HEK293 (cell line): Measurements from ENCODE around the gene HMGCLL1.

Experiments
- CTCF ChIA-PET: fragments of 350-600 bp; formaldehyde crosslinking; extraction: SDS; loops from one replicate; lab custom pipeline; 2021; ENCODE audit warnings: antibody characterized with exemption; lab: Yijun Ruan, JAX
- POLR2A ChIA-PET: fragments of 300-600 bp; formaldehyde crosslinking; extraction: SDS; loops from one replicate; lab custom pipeline; 2020; ENCODE audit warnings: antibody characterized with exemption, inconsistent platforms; lab: Yijun Ruan, JAX
- H3K27ac ChIP-seq: fragments of 200-500 bp; sonication (Bioruptor generic); 2 replicates; pipeline ENCODE4 v1.5.1; 2014; ENCODE audit warnings: low read depth, low read length, control low read depth, inconsistent platforms; ENCODE audit errors: extremely low read depth
- H3K36me3 ChIP-seq, 2 experiments: fragments of 200-500 bp in 1 of 2; sonication (Bioruptor generic) in 1 of 2; 1 replicate in 1 of 2; 2 replicates in 1 of 2; pipeline ENCODE4 v1.5.1; 2014 to 2017; ENCODE audit warnings: inconsistent platforms in 2 of 2, low read length in 2 of 2; ENCODE audit not compliant: control insufficient read depth in 2 of 2, insufficient read depth in 1 of 2
- H3K4me1 ChIP-seq: fragments of 200-500 bp; sonication (Bioruptor generic); 2 replicates; pipeline ENCODE4 v1.5.1; 2014; ENCODE audit warnings: mild to moderate bottlenecking, low read length, inconsistent platforms; ENCODE audit not compliant: control insufficient read depth, insufficient read depth
- H3K4me3 ChIP-seq: 2 replicates; pipeline ENCODE4 v1.5.1; 2011; ENCODE audit warnings: low read depth, mild to moderate bottlenecking, control low read depth, low read length, moderate library complexity
- H3K9me3 ChIP-seq: fragments of 200-500 bp; sonication (Bioruptor generic); 2 replicates; pipeline ENCODE4 v1.5.1; 2014; ENCODE audit warnings: low read depth, low read length, inconsistent platforms; ENCODE audit not compliant: control insufficient read depth, insufficient read depth
- BCL11A ChIP-seq: fragments of 450-650 bp; formaldehyde crosslinking; IDR thresholded peaks from 2 replicates; pipeline ENCODE4 v1.5.1; 2016; ENCODE audit warnings: low read depth, missing biosample characterization, missing genetic modification characterization
- KLF16 ChIP-seq: fragments of 450-650 bp; formaldehyde crosslinking; IDR thresholded peaks from 2 replicates; pipeline ENCODE4 v1.5.1; 2017; ENCODE audit warnings: missing biosample characterization, missing genetic modification characterization
- MEIS1 ChIP-seq: sonication (generic); formaldehyde crosslinking; IDR thresholded peaks from 2 replicates; pipeline ENCODE4 v1.8.1; 2022; ENCODE audit warnings: missing genetic modification reagents, mild to moderate bottlenecking, borderline replicate concordance
- OSR2 ChIP-seq: fragments of 450-650 bp; formaldehyde crosslinking; IDR thresholded peaks from 2 replicates; pipeline ENCODE4 v1.5.1; 2016; ENCODE audit warnings: missing biosample characterization, missing genetic modification characterization
- SCRT2 ChIP-seq: fragments of 450-650 bp; formaldehyde crosslinking; IDR thresholded peaks from 2 replicates; pipeline ENCODE4 v1.5.1; 2016; ENCODE audit warnings: missing biosample characterization, missing genetic modification characterization
- ZNF10 ChIP-seq: fragments of 450-650 bp; formaldehyde crosslinking; IDR thresholded peaks from 2 replicates; pipeline ENCODE4 v1.5.1; 2017; ENCODE audit warnings: missing biosample characterization, missing genetic modification characterization
- ZNF140 ChIP-seq: fragments of 450-650 bp; formaldehyde crosslinking; IDR thresholded peaks from 2 replicates; pipeline ENCODE4 v1.5.1; 2016; ENCODE audit warnings: missing biosample characterization, missing genetic modification characterization
- ZNF155 ChIP-seq: fragments of 450-650 bp; formaldehyde crosslinking; IDR thresholded peaks from 2 replicates; pipeline ENCODE4 v1.5.1; 2016; ENCODE audit warnings: missing biosample characterization, missing genetic modification characterization
- ZNF175 ChIP-seq: fragments of 450-650 bp; formaldehyde crosslinking; IDR thresholded peaks from 2 replicates; pipeline ENCODE4 v1.5.1; 2016; ENCODE audit warnings: missing biosample characterization, missing genetic modification characterization
- ZNF2 ChIP-seq: fragments of 450-650 bp; formaldehyde crosslinking; IDR thresholded peaks from 2 replicates; pipeline ENCODE4 v1.5.1; 2016; ENCODE audit warnings: missing biosample characterization, missing genetic modification characterization
- ZNF239 ChIP-seq: fragments of 450-650 bp; formaldehyde crosslinking; IDR thresholded peaks from 2 replicates; pipeline ENCODE4 v1.5.1; 2016; ENCODE audit warnings: missing biosample characterization, missing genetic modification characterization
- ZNF292 ChIP-seq: fragments of 450-650 bp; formaldehyde crosslinking; IDR thresholded peaks from 2 replicates; pipeline ENCODE4 v1.5.1; 2016; ENCODE audit warnings: low read depth, missing biosample characterization, missing genetic modification characterization, borderline replicate concordance
- ZNF324 ChIP-seq: fragments of 450-650 bp; formaldehyde crosslinking; IDR thresholded peaks from 2 replicates; pipeline ENCODE4 v1.5.1; 2016; ENCODE audit warnings: missing biosample characterization, missing genetic modification characterization
- ZNF335 ChIP-seq: fragments of 450-650 bp; formaldehyde crosslinking; conservative IDR thresholded peaks from 2 replicates; pipeline ENCODE4 v1.5.1; 2016; ENCODE audit warnings: missing biosample characterization, missing genetic modification characterization
- ZNF391 ChIP-seq: fragments of 450-650 bp; formaldehyde crosslinking; IDR thresholded peaks from 2 replicates; pipeline ENCODE4 v1.5.1; 2016; ENCODE audit warnings: low read depth, missing biosample characterization, missing genetic modification characterization, borderline replicate concordance
- ZNF585B ChIP-seq: fragments of 450-650 bp; formaldehyde crosslinking; IDR thresholded peaks from 2 replicates; pipeline ENCODE4 v1.5.1; 2016; ENCODE audit warnings: missing biosample characterization, missing genetic modification characterization
- ZNF600 ChIP-seq: fragments of 450-650 bp; formaldehyde crosslinking; IDR thresholded peaks from 2 replicates; pipeline ENCODE4 v1.5.1; 2016; ENCODE audit warnings: missing biosample characterization, missing genetic modification characterization
- ZNF629 ChIP-seq: fragments of 450-650 bp; formaldehyde crosslinking; IDR thresholded peaks from 2 replicates; pipeline ENCODE4 v1.5.1; 2017; ENCODE audit warnings: missing biosample characterization, missing genetic modification characterization
- ZNF654 ChIP-seq: fragments of 450-650 bp; formaldehyde crosslinking; IDR thresholded peaks from 2 replicates; pipeline ENCODE4 v1.5.1; 2016; ENCODE audit warnings: low read depth, missing biosample characterization, missing genetic modification characterization
- ZNF791 ChIP-seq: fragments of 450-650 bp; formaldehyde crosslinking; IDR thresholded peaks from 2 replicates; pipeline ENCODE4 v1.5.1; 2016; ENCODE audit warnings: missing biosample characterization, missing genetic modification characterization
- ZSCAN4 ChIP-seq: fragments of 450-650 bp; formaldehyde crosslinking; IDR thresholded peaks from 2 replicates; pipeline ENCODE4 v1.5.1; 2017; ENCODE audit warnings: missing biosample characterization, missing genetic modification characterization
- TF ChIP-seq, protein P1 (sequence below): fragments of 450-650 bp; formaldehyde crosslinking; IDR thresholded peaks from 2 replicates; pipeline ENCODE4 v1.5.1; 2017; ENCODE audit warnings: missing biosample characterization, missing genetic modification characterization
- TF ChIP-seq, protein P2 (sequence below): fragments of 450-650 bp; formaldehyde crosslinking; IDR thresholded peaks from 2 replicates; pipeline ENCODE4 v1.5.1; 2016; ENCODE audit warnings: missing biosample characterization, missing genetic modification characterization, borderline replicate concordance
- TF ChIP-seq, protein P3 (sequence below): fragments of 450-650 bp; formaldehyde crosslinking; IDR thresholded peaks from 2 replicates; pipeline ENCODE4 v1.5.1; 2016; ENCODE audit warnings: missing biosample characterization, missing genetic modification characterization
- TF ChIP-seq, protein P4 (sequence below): fragments of 450-650 bp; formaldehyde crosslinking; IDR thresholded peaks from 2 replicates; pipeline ENCODE4 v1.5.1; 2016; ENCODE audit warnings: missing biosample characterization, missing genetic modification characterization

HMGCLL1 gene

DNA sequence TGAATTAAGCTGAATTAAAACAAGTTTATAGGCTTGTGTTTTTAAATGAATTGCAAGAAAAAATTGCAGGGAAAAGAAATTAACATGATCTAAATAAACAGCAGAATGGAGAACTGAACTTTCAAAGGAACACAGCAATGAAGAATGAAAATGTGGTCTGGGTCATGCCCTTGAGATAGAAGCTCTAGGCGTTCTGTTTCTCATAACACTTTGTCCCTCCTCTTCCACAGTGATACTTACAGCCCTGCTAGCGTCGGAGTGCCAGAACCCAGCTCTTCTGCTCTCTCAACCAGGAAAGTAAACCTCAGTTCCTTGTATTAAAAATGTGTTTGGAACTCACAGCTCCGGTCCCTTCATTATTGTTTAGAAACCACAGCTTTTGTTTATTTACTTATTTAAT lies 11.4 kb downstream of the HMGCLL1 start (continued):
- TF ChIP-seq ZNF140 = no peak
- no peak for TF ChIP-seq ZNF391 (tag by site-specific recombination)

DNA sequence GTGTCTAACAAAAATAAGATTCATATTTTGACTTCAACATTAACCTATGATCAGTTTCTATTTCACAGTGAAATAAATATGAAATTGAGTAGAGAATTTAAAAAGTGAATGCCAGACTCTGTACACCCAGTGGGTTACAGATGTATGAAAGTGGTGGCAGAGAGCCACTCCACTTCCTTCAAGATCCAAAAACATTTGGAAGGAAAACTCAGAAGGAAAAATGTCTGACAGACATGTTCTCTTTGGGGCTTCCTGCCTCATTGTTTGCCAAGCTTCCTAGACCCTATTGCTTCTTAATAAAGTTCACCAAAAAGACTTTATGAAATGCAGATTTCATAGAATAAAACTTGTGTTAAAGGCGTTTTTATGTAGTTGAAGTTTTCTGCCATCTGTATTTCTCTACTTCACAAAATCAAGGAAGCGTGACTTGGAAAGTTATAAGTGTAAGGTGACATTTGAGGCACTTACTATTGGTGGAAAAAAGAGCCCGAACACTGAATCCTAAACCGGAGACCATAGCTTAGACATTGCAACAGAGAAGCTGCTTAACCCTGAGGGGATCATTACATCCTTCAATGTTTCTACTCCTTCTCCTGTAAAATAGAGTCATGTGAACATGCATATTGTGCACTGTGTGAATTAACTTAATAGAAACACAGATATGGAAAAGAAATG lies 12.8 kb downstream of the HMGCLL1 start:
- TF ChIP-seq, protein P1, sequence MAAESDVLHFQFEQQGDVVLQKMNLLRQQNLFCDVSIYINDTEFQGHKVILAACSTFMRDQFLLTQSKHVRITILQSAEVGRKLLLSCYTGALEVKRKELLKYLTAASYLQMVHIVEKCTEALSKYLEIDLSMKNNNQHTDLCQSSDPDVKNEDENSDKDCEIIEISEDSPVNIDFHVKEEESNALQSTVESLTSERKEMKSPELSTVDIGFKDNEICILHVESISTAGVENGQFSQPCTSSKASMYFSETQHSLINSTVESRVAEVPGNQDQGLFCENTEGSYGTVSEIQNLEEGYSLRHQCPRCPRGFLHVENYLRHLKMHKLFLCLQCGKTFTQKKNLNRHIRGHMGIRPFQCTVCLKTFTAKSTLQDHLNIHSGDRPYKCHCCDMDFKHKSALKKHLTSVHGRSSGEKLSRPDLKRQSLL (tag by site-specific recombination) = no peak
- no peak for TF ChIP-seq ZNF292
- TF ChIP-seq ZNF585B = no peak
- TF ChIP-seq MEIS1 (CRISPR knock-in tag) = no peak
- no peak for TF ChIP-seq ZNF324
- TF ChIP-seq, protein P2, sequence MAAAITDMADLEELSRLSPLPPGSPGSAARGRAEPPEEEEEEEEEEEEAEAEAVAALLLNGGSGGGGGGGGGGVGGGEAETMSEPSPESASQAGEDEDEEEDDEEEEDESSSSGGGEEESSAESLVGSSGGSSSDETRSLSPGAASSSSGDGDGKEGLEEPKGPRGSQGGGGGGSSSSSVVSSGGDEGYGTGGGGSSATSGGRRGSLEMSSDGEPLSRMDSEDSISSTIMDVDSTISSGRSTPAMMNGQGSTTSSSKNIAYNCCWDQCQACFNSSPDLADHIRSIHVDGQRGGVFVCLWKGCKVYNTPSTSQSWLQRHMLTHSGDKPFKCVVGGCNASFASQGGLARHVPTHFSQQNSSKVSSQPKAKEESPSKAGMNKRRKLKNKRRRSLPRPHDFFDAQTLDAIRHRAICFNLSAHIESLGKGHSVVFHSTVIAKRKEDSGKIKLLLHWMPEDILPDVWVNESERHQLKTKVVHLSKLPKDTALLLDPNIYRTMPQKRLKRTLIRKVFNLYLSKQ = no peak
- no peak for TF ChIP-seq ZNF155
- no peak overlapping the region for H3K27ac ChIP-seq
- H3K36me3 ChIP-seq = no peaks in the 10 kb centered on the region
- CTCF ChIA-PET = no interaction called here
- H3K9me3 ChIP-seq = no peaks in the 10 kb centered on the region
- POLR2A ChIA-PET = no interaction called here
- H3K4me1 ChIP-seq = peaks cover 2% of the 10 kb centered on the region; the same call in 1 of the 2 replicates
- no peak overlapping the region for H3K4me3 ChIP-seq

GRCh38 chr6:55562318-55562717 lies 16.7 kb downstream of the HMGCLL1 start:
- ChIA-PET POLR2A (no interaction called here), CTCF (no interaction called here)
- TF ChIP-seq ZNF654 (no peak), ZNF585B (no peak), MEIS1 (CRISPR knock-in tag) (no peak), ZNF335 (tag by site-specific recombination) (no peak), BCL11A (tag by site-specific recombination) (no peak), ZNF140 (no peak), OSR2 (tag by site-specific recombination) (no peak)
- TF ChIP-seq, protein P3, sequence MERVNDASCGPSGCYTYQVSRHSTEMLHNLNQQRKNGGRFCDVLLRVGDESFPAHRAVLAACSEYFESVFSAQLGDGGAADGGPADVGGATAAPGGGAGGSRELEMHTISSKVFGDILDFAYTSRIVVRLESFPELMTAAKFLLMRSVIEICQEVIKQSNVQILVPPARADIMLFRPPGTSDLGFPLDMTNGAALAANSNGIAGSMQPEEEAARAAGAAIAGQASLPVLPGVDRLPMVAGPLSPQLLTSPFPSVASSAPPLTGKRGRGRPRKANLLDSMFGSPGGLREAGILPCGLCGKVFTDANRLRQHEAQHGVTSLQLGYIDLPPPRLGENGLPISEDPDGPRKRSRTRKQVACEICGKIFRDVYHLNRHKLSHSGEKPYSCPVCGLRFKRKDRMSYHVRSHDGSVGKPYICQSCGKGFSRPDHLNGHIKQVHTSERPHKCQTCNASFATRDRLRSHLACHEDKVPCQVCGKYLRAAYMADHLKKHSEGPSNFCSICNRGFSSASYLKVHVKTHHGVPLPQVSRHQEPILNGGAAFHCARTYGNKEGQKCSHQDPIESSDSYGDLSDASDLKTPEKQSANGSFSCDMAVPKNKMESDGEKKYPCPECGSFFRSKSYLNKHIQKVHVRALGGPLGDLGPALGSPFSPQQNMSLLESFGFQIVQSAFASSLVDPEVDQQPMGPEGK (tag by site-specific recombination) = no peak
- no peak overlapping the region for H3K4me3 ChIP-seq
- H3K36me3 ChIP-seq = no peaks in the 10 kb centered on the region
- H3K9me3 ChIP-seq = no peaks in the 10 kb centered on the region
- no peaks in the 10 kb centered on the region for H3K4me1 ChIP-seq
- H3K27ac ChIP-seq = no peak overlapping the region

- Histone ChIP-seq H3K9me3 (no peaks in the 10 kb centered on the region), H3K27ac (no peak overlapping the region), H3K4me3 (no peak overlapping the region), H3K4me1 (no peaks in the 10 kb centered on the region), H3K36me3 (no peaks in the 10 kb centered on the region)
- ChIA-PET POLR2A (no interaction called here), CTCF (no interaction called here)
- TF ChIP-seq ZNF239 (tag by site-specific recombination) (no peak), ZNF2 (tag by site-specific recombination) (no peak), ZSCAN4 (tag by site-specific recombination) (no peak), ZNF175 (no peak), ZNF10 (no peak), ZNF600 (tag by site-specific recombination) (no peak), KLF16 (no peak), SCRT2 (no peak), ZNF791 (no peak), ZNF629 (tag by site-specific recombination) (no peak)
- TF ChIP-seq, protein P4, sequence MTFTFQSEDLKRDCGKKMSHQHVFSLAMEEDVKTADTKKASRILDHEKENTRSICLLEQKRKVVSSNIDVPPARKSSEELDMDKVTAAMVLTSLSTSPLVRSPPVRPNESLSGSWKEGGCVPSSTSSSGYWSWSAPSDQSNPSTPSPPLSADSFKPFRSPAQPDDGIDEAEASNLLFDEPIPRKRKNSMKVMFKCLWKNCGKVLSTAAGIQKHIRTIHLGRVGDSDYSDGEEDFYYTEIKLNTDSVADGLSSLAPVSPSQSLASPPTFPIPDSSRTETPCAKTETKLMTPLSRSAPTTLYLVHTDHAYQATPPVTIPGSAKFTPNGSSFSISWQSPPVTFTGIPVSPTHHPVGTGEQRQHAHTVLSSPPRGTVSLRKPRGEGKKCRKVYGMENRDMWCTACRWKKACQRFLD (tag by site-specific recombination) = no peak
Measured at GRCh38 chr6:55560290-55560885, 18.6 kb downstream of the HMGCLL1 start.
